ENCODE data around the gene ECI2. TPM values are rescaled to one million over a fixed set of nuclear protein-coding genes. Genes with fewer than 3 reads are reported as not detected.

ECI2 gene
- total and polyA plus RNA-seq, 7 experiments from 2014 or later = 19.9 to 94.4 (median 59.4) TPM

GRCh38 chr6:4088704-4089103 lies 46.7 kb downstream of the ECI2 start:
- DNase-seq = no peak
- ChIA-PET CTCF (no interaction called here), POLR2A (no interaction called here)
- H3K9me3 Mint-ChIP-seq = no peaks in the 10 kb centered on the region
- peaks cover 0 to 3% (median 0%) of the 10 kb centered on the region in 5 donors for H3K27me3 Mint-ChIP-seq
- no peak overlapping the region for H3K27ac Mint-ChIP-seq
- Histone ChIP-seq H3K27ac (ENCODE audit: low read depth, low read length) (no peak overlapping the region), H3K9me3 (ENCODE audit: control insufficient read depth in 2 of 3, low read length in 3 of 3) (no peaks in the 10 kb centered on the region), H3K36me3 (ENCODE audit: control insufficient read depth in 2 of 3, insufficient read depth in 3 of 3, low read length in 3 of 3) (no peaks in the 10 kb centered on the region), H3K4me1 (ENCODE audit: control insufficient read depth in 2 of 2, insufficient read depth in 2 of 2, low read length in 2 of 2) (no peaks in the 10 kb centered on the region), H3K4me3 (ENCODE audit: low read length) (no peak overlapping the region), H3K27me3 (ENCODE audit: control insufficient read depth in 2 of 2, insufficient read depth in 2 of 2, low read length in 2 of 2) (no peaks in the 10 kb centered on the region)
- H3K4me3 Mint-ChIP-seq = no peak overlapping the region
- H3K4me1 Mint-ChIP-seq = no peaks in the 10 kb centered on the region
- no peaks in the 10 kb centered on the region for H3K36me3 Mint-ChIP-seq
- intact Hi-C loops (cut with micrococcal nuclease) = no loop called here
- no peak for ATAC-seq

- intact Hi-C loops (cut with micrococcal nuclease) = no loop called here
- Mint-ChIP-seq H3K27ac (no peak overlapping the region), H3K4me3 (no peak overlapping the region), H3K27me3 (peaks cover 0 to 5% (median 2%) of the 10 kb centered on the region in 5 donors), H3K36me3 (no peaks in the 10 kb centered on the region), H3K4me1 (peaks cover 0 to under 1% (median 0%) of the 10 kb centered on the region in 7 donors), H3K9me3 (no peaks in the 10 kb centered on the region)
- DNase-seq = no peak
- Histone ChIP-seq H3K27ac (ENCODE audit: low read depth, low read length) (no peak overlapping the region), H3K4me1 (ENCODE audit: control insufficient read depth in 2 of 2, insufficient read depth in 2 of 2, low read length in 2 of 2) (no peaks in the 10 kb centered on the region), H3K4me3 (ENCODE audit: low read length) (no peak overlapping the region), H3K36me3 (ENCODE audit: control insufficient read depth in 2 of 3, insufficient read depth in 3 of 3, low read length in 3 of 3) (no peaks in the 10 kb centered on the region), H3K27me3 (ENCODE audit: control insufficient read depth in 2 of 2, insufficient read depth in 2 of 2, low read length in 2 of 2) (no peaks in the 10 kb centered on the region), H3K9me3 (ENCODE audit: control insufficient read depth in 2 of 3, low read length in 3 of 3) (no peaks in the 10 kb centered on the region)
- ChIA-PET CTCF (no interaction called here), POLR2A (no interaction called here)
- no peak for ATAC-seq
Observed at GRCh38 chr6:4085332-4085700, 50.1 kb downstream of the ECI2 start.

GRCh38 chr6:4084444-4085331 lies 50.7 kb downstream of the ECI2 start:
- Mint-ChIP-seq H3K9me3 (no peaks in the 10 kb centered on the region), H3K27me3 (peaks cover 0 to 5% (median 3%) of the 10 kb centered on the region in 5 donors), H3K4me1 (peaks cover 0 to 5% (median 0%) of the 10 kb centered on the region in 7 donors), H3K36me3 (no peaks in the 10 kb centered on the region), H3K27ac (no peak overlapping the region), H3K4me3 (no peak overlapping the region)
- no peaks in the 10 kb centered on the region for H3K27me3 ChIP-seq (ENCODE audit: control insufficient read depth in 2 of 2, insufficient read depth in 2 of 2, low read length in 2 of 2)
- DNase-seq (no peak), ATAC-seq (no peak)
- no peaks in the 10 kb centered on the region for H3K4me1 ChIP-seq (ENCODE audit: control insufficient read depth in 2 of 2, insufficient read depth in 2 of 2, low read length in 2 of 2)
- H3K4me3 ChIP-seq (ENCODE audit: low read length) = no peak overlapping the region
- no peaks in the 10 kb centered on the region for H3K36me3 ChIP-seq (ENCODE audit: control insufficient read depth in 2 of 3, insufficient read depth in 3 of 3, low read length in 3 of 3)
- no peak overlapping the region for H3K27ac ChIP-seq (ENCODE audit: low read depth, low read length)
- ChIA-PET CTCF (no interaction called here), POLR2A (no interaction called here)
- intact Hi-C loops (cut with micrococcal nuclease) = no loop called here
- H3K9me3 ChIP-seq (ENCODE audit: control insufficient read depth in 2 of 3, low read length in 3 of 3) = no peaks in the 10 kb centered on the region

DNA sequence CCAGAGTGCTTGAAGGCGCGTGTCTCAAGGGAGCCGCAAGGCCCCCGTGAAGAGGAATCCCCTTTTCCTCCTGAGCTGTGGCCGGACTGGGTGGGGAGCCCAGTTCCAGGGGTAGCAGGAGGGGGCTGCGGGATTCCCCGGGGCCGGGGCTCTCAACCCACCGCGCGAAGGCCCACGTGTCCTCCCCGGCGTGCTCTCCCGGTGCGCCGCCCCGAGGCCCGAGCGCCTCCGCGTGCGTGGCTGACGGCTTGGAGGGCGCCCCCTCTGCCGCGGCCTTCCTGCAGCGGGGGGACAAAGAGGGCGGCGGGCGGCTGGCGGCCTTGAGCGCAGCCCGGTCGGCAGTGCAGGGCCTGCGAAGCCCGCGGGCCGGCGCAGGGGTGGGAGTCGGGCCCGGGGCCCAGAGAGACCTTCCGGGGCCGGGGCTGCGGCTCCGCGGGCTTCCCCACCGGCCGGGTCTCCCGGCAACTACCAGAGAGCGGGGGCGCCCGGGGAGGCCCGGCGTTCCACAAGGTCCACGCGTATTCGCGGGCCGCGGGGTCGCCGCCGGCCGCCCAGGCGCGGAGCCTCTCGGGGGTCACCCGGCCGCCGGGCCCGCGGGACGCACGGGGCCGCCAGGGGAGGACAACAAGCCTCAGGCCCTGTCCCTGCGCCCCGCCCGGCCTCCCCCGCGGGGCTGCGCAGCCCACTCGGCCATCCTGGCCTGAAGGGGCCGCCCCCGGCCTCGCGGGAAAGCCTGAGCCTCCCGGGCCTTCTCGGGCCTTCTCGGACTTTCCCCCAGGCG lies 56.5 kb downstream of the ECI2 start, which contains the start of gene FAM217A:
FAM217A (minus strand) TSS at position 447 of the 781 bp plus-strand sequence. CDS start 1,723 bp downstream, outside the sequence.
- DNase-seq (no peak), ATAC-seq (no peak)
- Histone ChIP-seq H3K27ac (ENCODE audit: low read depth, low read length) (no peak within 1 kb of the TSS), H3K4me1 (ENCODE audit: control insufficient read depth in 2 of 2, insufficient read depth in 2 of 2, low read length in 2 of 2) (no peaks in the 10 kb centered on the region), H3K4me3 (ENCODE audit: low read length) (no peak within 1 kb of the TSS), H3K27me3 (ENCODE audit: control insufficient read depth in 2 of 2, insufficient read depth in 2 of 2, low read length in 2 of 2) (no peaks in the 10 kb centered on the region), H3K9me3 (ENCODE audit: control insufficient read depth in 2 of 3, low read length in 3 of 3) (no peaks in the 10 kb centered on the region), H3K36me3 (ENCODE audit: control insufficient read depth in 2 of 3, insufficient read depth in 3 of 3, low read length in 3 of 3) (no peaks in the 10 kb centered on the region)
- peak within 1 kb of the TSS in 1 of 10 donors; percentile 25 for H3K4me3 Mint-ChIP-seq
- peaks cover 0 to 5% (median 0%) of the 10 kb centered on the region in 5 donors for H3K36me3 Mint-ChIP-seq
- intact Hi-C loops (cut with micrococcal nuclease) = no loop called here
- peaks cover 13 to 22% (median 19%) of the 10 kb centered on the region in 5 donors for H3K27me3 Mint-ChIP-seq
- ChIA-PET CTCF (no interaction called here), POLR2A (no interaction called here)
- no peak within 1 kb of the TSS for H3K27ac Mint-ChIP-seq
- H3K4me1 Mint-ChIP-seq = peaks cover 0 to 5% (median 0%) of the 10 kb centered on the region in 7 donors
- peaks cover 0 to 2% (median 0%) of the 10 kb centered on the region in 11 donors for H3K9me3 Mint-ChIP-seq

DNA sequence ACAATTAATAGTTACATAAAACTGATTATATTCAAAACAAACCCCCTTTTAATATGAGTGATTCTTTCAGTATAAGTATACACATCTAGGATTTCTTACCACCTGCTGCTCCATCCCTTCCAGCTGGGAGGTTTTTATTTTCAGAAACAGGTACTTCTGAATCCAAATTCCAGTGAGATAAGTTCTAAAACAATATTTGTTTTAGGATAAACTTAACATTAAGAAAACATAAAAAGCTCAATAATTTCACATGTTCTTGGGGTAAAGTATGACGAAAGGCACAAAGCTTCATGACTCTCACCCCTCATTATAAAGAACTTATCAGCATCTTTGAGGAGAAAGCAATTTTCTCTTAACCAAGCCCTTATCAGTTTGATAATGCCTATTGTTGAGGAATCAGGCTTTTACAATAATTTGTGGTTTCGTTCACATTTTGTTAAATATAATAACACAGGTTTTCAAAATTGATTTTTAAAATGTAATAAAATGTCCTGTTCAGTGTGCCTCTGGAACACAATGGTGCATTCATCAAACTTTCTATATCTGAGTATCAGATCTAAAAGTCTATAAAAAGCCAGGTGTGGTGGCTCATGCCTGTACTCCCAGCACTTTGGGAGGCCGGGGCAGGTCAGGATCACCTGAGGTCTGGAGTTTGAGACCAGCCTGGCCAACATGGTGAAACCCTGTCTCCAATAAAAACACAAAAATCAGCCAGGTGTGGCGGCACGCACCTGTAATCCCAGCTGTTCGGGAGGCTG lies 60.7 kb downstream of the ECI2 start:
- Histone ChIP-seq H3K9me3 (ENCODE audit: control insufficient read depth in 2 of 3, low read length in 3 of 3) (no peaks in the 10 kb centered on the region), H3K36me3 (ENCODE audit: control insufficient read depth in 2 of 3, insufficient read depth in 3 of 3, low read length in 3 of 3) (no peaks in the 10 kb centered on the region), H3K4me3 (ENCODE audit: low read length) (no peak overlapping the region), H3K27me3 (ENCODE audit: control insufficient read depth in 2 of 2, insufficient read depth in 2 of 2, low read length in 2 of 2) (no peaks in the 10 kb centered on the region), H3K4me1 (ENCODE audit: control insufficient read depth in 2 of 2, insufficient read depth in 2 of 2, low read length in 2 of 2) (no peaks in the 10 kb centered on the region), H3K27ac (ENCODE audit: low read depth, low read length) (no peak overlapping the region)
- POLR2A ChIA-PET = no interaction called here
- CTCF ChIA-PET = no interaction called here
- H3K36me3 Mint-ChIP-seq = peaks cover 0 to 5% (median 0%) of the 10 kb centered on the region in 5 donors
- H3K4me1 Mint-ChIP-seq = peaks cover 0 to 4% (median 0%) of the 10 kb centered on the region in 7 donors
- peaks cover 12 to 21% (median 15%) of the 10 kb centered on the region in 5 donors for H3K27me3 Mint-ChIP-seq
- intact Hi-C loops (cut with micrococcal nuclease) = no loop called here
- ATAC-seq (no peak), DNase-seq (no peak)
- H3K27ac Mint-ChIP-seq = no peak overlapping the region
- H3K9me3 Mint-ChIP-seq = peaks cover 0 to 2% (median 0%) of the 10 kb centered on the region in 11 donors
- no peak overlapping the region for H3K4me3 Mint-ChIP-seq

DNA sequence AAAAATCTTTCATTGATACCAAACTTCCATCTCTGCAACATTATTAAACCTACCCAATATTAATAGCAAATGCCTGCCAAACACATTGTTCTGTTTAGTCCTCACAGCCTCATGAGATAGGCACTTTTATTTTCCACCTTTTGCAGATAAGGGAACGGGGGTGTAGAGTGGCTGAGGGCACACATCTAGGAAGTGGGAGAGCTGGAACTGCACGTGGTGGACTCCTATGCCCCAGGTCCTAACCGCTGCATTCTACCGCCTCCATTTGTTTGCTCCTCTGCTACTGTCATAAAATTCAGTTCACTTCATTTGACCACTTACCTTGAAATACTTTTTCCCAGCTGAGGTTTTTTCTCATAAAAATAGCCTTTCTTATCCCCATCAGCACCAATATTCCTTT lies 64.0 kb downstream of the ECI2 start:
- Mint-ChIP-seq H3K27me3 (peaks cover 0 to 6% (median 0%) of the 10 kb centered on the region in 5 donors), H3K4me1 (no peaks in the 10 kb centered on the region), H3K9me3 (no peaks in the 10 kb centered on the region), H3K4me3 (no peak overlapping the region), H3K27ac (no peak overlapping the region), H3K36me3 (no peaks in the 10 kb centered on the region)
- no peaks in the 10 kb centered on the region for H3K27me3 ChIP-seq (ENCODE audit: control insufficient read depth in 2 of 2, insufficient read depth in 2 of 2, low read length in 2 of 2)
- no peak overlapping the region for H3K27ac ChIP-seq (ENCODE audit: low read depth, low read length)
- ChIA-PET CTCF (interaction anchor here (0.6 kb wide), 1 partner anchor 12 kb away, joined by 4 read pairs; no protein-coding TSS in a partner anchor), POLR2A (no interaction called here)
- no peak overlapping the region for H3K4me3 ChIP-seq (ENCODE audit: low read length)
- no peaks in the 10 kb centered on the region for H3K36me3 ChIP-seq (ENCODE audit: control insufficient read depth in 2 of 3, insufficient read depth in 3 of 3, low read length in 3 of 3)
- H3K9me3 ChIP-seq (ENCODE audit: control insufficient read depth in 2 of 3, low read length in 3 of 3) = no peaks in the 10 kb centered on the region
- intact Hi-C loops (cut with micrococcal nuclease) = no loop called here
- ATAC-seq (no peak), DNase-seq (no peak)
- no peaks in the 10 kb centered on the region for H3K4me1 ChIP-seq (ENCODE audit: control insufficient read depth in 2 of 2, insufficient read depth in 2 of 2, low read length in 2 of 2)

Measured in naive thymus-derived CD4-positive, alpha-beta T cell (primary cell).